ENCODE results near the gene PAIP2.

DNA sequence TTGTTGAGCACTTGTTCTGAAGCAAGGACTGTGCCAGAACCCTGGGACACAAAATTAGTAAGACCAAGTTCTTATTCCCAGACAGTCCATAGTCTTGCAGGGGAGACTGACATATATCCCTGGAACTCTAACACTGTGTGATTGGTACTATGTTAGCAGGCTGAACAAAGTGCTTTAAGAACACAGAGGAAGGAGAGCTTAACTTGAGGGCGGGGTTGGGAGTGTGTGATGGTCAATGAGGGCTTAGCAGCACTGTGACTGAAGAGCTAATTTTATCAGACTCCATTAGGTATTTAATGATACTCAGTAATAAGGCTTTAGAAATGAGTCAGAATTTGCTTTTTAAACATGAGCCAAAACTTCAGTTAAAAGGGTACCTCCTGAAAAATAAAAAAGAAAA lies 77.1 kb downstream of the PAIP2 start:
- no peak for TF ChIP-seq EZH2phosphoT487 (IDR thresholded peaks at IDR 0.05; ENCODE audit: borderline replicate concordance)
- no peak for TF ChIP-seq EGR1 (IDR thresholded peaks at IDR 0.05; ENCODE audit: low read depth)
- TF ChIP-seq, protein P1, sequence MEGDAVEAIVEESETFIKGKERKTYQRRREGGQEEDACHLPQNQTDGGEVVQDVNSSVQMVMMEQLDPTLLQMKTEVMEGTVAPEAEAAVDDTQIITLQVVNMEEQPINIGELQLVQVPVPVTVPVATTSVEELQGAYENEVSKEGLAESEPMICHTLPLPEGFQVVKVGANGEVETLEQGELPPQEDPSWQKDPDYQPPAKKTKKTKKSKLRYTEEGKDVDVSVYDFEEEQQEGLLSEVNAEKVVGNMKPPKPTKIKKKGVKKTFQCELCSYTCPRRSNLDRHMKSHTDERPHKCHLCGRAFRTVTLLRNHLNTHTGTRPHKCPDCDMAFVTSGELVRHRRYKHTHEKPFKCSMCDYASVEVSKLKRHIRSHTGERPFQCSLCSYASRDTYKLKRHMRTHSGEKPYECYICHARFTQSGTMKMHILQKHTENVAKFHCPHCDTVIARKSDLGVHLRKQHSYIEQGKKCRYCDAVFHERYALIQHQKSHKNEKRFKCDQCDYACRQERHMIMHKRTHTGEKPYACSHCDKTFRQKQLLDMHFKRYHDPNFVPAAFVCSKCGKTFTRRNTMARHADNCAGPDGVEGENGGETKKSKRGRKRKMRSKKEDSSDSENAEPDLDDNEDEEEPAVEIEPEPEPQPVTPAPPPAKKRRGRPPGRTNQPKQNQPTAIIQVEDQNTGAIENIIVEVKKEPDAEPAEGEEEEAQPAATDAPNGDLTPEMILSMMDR (IDR thresholded peaks at IDR 0.05 in 2 of 3, conservative IDR thresholded peaks at IDR 0.05 in 1 of 3; ENCODE audit: borderline replicate concordance in 1 of 3, insufficient read depth in 1 of 3, low read depth in 2 of 3, low read length in 2 of 3) = no peak
- no peak for TF ChIP-seq POLR2A (IDR thresholded peaks at IDR 0.05; ENCODE audit: borderline replicate concordance, extremely low read depth, insufficient read depth, insufficient read length)
- TF ChIP-seq POLR2AphosphoS5 (IDR thresholded peaks at IDR 0.05; ENCODE audit: low read depth, low read length) = no peak

Data from HCT116 (cell line).